ENCODE data around the gene ATG2B. TPM values are rescaled to one million over a fixed set of nuclear protein-coding genes. Genes with fewer than 3 reads are reported as not detected.

ATG2B gene, protein sequence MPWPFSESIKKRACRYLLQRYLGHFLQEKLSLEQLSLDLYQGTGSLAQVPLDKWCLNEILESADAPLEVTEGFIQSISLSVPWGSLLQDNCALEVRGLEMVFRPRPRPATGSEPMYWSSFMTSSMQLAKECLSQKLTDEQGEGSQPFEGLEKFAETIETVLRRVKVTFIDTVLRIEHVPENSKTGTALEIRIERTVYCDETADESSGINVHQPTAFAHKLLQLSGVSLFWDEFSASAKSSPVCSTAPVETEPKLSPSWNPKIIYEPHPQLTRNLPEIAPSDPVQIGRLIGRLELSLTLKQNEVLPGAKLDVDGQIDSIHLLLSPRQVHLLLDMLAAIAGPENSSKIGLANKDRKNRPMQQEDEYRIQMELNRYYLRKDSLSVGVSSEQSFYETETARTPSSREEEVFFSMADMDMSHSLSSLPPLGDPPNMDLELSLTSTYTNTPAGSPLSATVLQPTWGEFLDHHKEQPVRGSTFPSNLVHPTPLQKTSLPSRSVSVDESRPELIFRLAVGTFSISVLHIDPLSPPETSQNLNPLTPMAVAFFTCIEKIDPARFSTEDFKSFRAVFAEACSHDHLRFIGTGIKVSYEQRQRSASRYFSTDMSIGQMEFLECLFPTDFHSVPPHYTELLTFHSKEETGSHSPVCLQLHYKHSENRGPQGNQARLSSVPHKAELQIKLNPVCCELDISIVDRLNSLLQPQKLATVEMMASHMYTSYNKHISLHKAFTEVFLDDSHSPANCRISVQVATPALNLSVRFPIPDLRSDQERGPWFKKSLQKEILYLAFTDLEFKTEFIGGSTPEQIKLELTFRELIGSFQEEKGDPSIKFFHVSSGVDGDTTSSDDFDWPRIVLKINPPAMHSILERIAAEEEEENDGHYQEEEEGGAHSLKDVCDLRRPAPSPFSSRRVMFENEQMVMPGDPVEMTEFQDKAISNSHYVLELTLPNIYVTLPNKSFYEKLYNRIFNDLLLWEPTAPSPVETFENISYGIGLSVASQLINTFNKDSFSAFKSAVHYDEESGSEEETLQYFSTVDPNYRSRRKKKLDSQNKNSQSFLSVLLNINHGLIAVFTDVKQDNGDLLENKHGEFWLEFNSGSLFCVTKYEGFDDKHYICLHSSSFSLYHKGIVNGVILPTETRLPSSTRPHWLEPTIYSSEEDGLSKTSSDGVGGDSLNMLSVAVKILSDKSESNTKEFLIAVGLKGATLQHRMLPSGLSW (N-terminal part only)
- total RNA-seq, result 10 to 100 TPM; 17.9 to 27.1 (median 25.0) TPM
- 1 to 10 TPM; 1.8 to 5.6 (median 1.8) TPM for polyA plus RNA-seq

DNA sequence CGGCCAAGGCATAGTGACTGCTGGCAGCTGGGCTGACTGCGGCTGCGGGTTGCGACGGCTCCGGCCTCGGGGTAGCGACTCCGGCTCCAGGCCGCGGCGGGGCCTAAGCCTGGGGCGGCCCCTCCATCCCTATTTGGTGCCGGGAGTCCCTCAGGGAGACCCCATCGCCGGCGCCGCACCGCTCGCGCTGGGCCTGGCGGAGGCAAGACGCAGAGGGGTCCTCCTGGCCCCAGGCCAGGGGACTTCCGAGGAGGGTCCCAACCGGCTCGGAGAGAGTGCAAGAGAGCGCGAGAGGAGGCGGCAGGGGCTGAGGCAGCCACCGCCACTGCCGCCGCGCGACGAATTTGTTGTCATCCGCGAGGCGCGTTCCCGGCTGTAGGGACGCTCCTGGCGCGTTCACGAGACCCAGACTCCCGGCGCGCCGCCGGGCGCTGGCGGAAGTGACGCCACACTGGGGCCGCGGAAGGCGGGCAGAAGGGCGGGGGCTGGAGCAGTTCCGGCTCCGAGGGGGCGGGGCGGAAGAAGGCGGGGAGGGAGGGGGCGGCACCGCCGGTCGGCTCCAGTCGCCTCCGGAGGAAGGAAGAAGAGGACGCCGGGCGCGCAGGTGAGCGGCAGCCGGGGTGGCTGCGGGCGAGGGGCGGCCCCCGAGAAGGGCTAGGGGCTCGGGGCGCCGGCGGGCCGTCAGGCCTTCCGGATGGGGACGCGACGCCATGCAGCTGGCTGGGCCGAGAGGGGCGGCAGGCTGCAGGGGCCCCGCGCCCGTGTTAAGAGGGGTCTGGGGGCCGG is at the start of gene ATG2B, which contains the start of gene GSKIP:
ATG2B (minus strand) TSS at position 377 of the 786 bp plus-strand sequence; CDS start at position 12, 365 bp downstream.
GSKIP (plus strand) TSS at position 562 of the 786 bp plus-strand sequence. CDS start 18,722 bp downstream, outside the sequence.
- intact Hi-C loops (cut with DNase I), result loop anchor here (2.0 to 10.0 kb wide), 3 partner anchors 62 to 828 kb away; partner anchors contain the start of genes GLRX5 and PAPOLA
- no peaks in the 10 kb centered on the region for H3K36me3 ChIP-seq
- TF ChIP-seq POLR2A (IDR thresholded peaks at IDR 0.05) (peak; percentile 56 to 60), POLR2AphosphoS5 (IDR thresholded peaks at IDR 0.05) (peak; percentile 80 to 95 (median 93))
- TF ChIP-seq, protein P1, sequence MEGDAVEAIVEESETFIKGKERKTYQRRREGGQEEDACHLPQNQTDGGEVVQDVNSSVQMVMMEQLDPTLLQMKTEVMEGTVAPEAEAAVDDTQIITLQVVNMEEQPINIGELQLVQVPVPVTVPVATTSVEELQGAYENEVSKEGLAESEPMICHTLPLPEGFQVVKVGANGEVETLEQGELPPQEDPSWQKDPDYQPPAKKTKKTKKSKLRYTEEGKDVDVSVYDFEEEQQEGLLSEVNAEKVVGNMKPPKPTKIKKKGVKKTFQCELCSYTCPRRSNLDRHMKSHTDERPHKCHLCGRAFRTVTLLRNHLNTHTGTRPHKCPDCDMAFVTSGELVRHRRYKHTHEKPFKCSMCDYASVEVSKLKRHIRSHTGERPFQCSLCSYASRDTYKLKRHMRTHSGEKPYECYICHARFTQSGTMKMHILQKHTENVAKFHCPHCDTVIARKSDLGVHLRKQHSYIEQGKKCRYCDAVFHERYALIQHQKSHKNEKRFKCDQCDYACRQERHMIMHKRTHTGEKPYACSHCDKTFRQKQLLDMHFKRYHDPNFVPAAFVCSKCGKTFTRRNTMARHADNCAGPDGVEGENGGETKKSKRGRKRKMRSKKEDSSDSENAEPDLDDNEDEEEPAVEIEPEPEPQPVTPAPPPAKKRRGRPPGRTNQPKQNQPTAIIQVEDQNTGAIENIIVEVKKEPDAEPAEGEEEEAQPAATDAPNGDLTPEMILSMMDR (IDR thresholded peaks at IDR 0.05), result no peak
- peak; percentile 96 for DNase-seq
- H3K4me1 ChIP-seq, result peaks cover 0 to 46% (median 35%) of the 10 kb centered on the region in 4 donors
- H3K4me3 ChIP-seq, result peak within 1 kb of the TSS; percentile 74 to 98 (median 98)
- no peaks in the 10 kb centered on the region for H3K27me3 ChIP-seq
- H3K27ac ChIP-seq, result peak within 1 kb of the TSS; percentile 90 to 98 (median 98)
- H3K9me3 ChIP-seq, result no peaks in the 10 kb centered on the region
- 1% methylated on average over 92 of the region's 92 CpGs for WGBS, 2 donors

DNA sequence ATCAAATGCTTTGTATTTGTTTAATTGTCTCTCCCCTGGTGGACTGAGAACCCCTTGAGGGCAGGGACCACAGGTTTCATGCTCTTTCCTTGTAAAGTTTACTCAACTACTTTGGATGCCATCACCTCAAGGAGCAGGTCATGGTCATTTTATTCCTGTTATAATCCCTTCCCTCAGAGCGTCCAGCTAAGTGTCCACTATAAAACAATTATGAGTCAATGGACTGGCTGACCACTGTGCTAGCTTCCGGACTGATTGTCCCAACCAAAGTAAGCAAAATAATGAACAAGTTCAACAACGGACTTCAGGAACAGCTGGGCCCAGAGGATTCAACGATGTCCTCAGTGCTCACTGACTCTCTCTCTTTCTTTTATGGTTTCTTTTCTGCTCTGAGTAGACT is 47.0 kb upstream of the ATG2B start:
- Histone ChIP-seq H3K9me3 (no peaks in the 10 kb centered on the region), H3K27me3 (no peaks in the 10 kb centered on the region), H3K4me3 (no peak overlapping the region), H3K4me1 (no peaks in the 10 kb centered on the region), H3K27ac (no peak overlapping the region), H3K36me3 (no peaks in the 10 kb centered on the region)
- intact Hi-C loops (cut with DNase I), result no loop called here
- TF ChIP-seq POLR2A (IDR thresholded peaks at IDR 0.05), result no peak
- no peak for TF ChIP-seq EP300 (IDR thresholded peaks at IDR 0.05)
- TF ChIP-seq POLR2AphosphoS5 (IDR thresholded peaks at IDR 0.05), result no peak
- TF ChIP-seq, protein P1 (IDR thresholded peaks at IDR 0.05), result no peak
- 81 to 86% methylated on average over 4 of the region's 4 CpGs for WGBS, 2 donors
- DNase-seq, result no peak

DNA sequence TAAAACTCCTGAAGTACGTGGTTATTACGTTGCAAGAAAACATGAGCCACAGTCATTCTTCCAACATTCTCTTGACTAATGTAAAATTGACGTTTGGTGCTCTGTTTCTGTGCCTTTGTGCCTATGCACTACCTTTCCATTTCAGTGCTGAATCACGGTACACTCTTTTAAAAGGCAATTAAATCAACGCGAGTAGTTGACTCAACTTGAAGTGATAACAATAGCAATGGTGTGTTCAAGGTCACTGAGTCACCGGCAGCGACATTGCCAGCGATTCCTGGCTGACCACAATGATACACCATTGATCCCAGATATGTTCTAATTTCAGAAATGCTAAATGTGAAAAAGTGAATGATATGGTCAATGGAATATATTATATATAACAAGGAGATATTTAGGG is 46.6 kb upstream of the ATG2B start:
- DNase-seq, result no peak
- Histone ChIP-seq H3K9me3 (no peaks in the 10 kb centered on the region), H3K4me3 (no peak overlapping the region), H3K4me1 (no peaks in the 10 kb centered on the region), H3K27me3 (no peaks in the 10 kb centered on the region), H3K36me3 (no peaks in the 10 kb centered on the region), H3K27ac (no peak overlapping the region)
- 87 to 92% methylated on average over 9 of the region's 9 CpGs for WGBS, 2 donors
- no peak for TF ChIP-seq EP300 (IDR thresholded peaks at IDR 0.05)
- intact Hi-C loops (cut with DNase I), result no loop called here

- 88 to 91% methylated on average over 12 of the region's 12 CpGs for WGBS, 2 donors
- intact Hi-C loops (cut with DNase I), result no loop called here
- Histone ChIP-seq H3K27me3 (no peaks in the 10 kb centered on the region), H3K9me3 (no peaks in the 10 kb centered on the region), H3K4me3 (no peak overlapping the region), H3K36me3 (no peaks in the 10 kb centered on the region), H3K27ac (no peak overlapping the region), H3K4me1 (no peaks in the 10 kb centered on the region)
- TF ChIP-seq EP300 (IDR thresholded peaks at IDR 0.05) (no peak), POLR2A (IDR thresholded peaks at IDR 0.05) (no peak), POLR2AphosphoS5 (IDR thresholded peaks at IDR 0.05) (no peak)
- TF ChIP-seq, protein P1 (IDR thresholded peaks at IDR 0.05), result no peak
- no peak for DNase-seq
Observed at GRCh38 chr14:96408608-96409007, 45.5 kb upstream of the ATG2B start.
